SK-N-MC (cell line): ENCODE data around the gene HOXD4.

Source experiments
- EZH2 ChIP-seq: fragments of 200-600 bp; sonication (generic); IDR thresholded peaks from one replicate; pipeline ENCODE4 v1.6.1; 2017; ENCODE audit warnings: antibody characterized with exemption
- POLR2AphosphoS5 ChIP-seq: IDR thresholded peaks from 2 replicates; pipeline ENCODE4 v1.6.1; 2012; ENCODE audit warnings: mild to moderate bottlenecking, low read depth, low read length, borderline replicate concordance

DNA sequence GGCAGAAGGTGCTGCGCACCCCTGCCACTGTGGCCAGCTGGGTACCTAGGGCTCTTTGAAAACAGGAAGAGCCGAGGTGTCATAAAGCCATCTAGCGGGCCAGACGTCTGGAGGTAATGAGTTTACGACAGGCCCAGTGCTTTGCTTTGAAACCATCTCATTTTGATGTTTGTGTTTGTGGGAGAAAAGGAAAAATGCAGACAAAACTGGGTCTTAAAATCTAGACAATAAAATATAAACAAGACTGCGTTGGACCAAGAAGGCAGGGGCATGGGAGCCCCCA is 25.6 kb upstream of the HOXD4 start:
- TF ChIP-seq EZH2 (no peak), POLR2AphosphoS5 (no peak)
